SU-DHL-6 (cell line): ENCODE data around the gene STBD1.
"Not testable (repeated sequence)": the region's sequence is repeated elsewhere in the genome, so short reads cannot be mapped to it uniquely, and the experiment has no call there.

ENCODE experiments used
- CTCF ChIP-seq: fragments of 200-600 bp; sonication (generic); IDR thresholded peaks from one replicate; pipeline ENCODE4 v1.5.1; 2017; ENCODE audit warnings: antibody characterized with exemption, mild to moderate bottlenecking, low read length, moderate library complexity; ENCODE audit not compliant: insufficient read depth, poor library complexity, severe bottlenecking
- EZH2phosphoT487 ChIP-seq: fragments of 200-600 bp; sonication (generic), shearing (Covaris generic); conservative IDR thresholded peaks from 2 replicates; pipeline ENCODE4 v1.6.1; 2018; ENCODE audit warnings: mild to moderate bottlenecking, antibody characterized with exemption, low read length, moderate library complexity, mixed read lengths

GRCh38 chr4:76287811-76288210 lies 18.7 kb upstream of the STBD1 start:
- not testable (repeated sequence) for TF ChIP-seq CTCF, EZH2phosphoT487
